Astrocyte (in vitro differentiated cells and primary cell): ENCODE measurements around the gene PPP1R14C.

ENCODE experiments used
- EZH2 ChIP-seq: IDR thresholded peaks from 2 replicates; pipeline ENCODE4 v1.6.1; 2012; ENCODE audit warnings: mild to moderate bottlenecking, low read length, inconsistent platforms; ENCODE audit not compliant: insufficient read depth
- TF ChIP-seq, protein P1 (sequence below): IDR thresholded peaks from 2 replicates; pipeline ENCODE4 v1.5.1; 2011; ENCODE audit warnings: low read depth, mild to moderate bottlenecking, inconsistent platforms, low read length, moderate library complexity; ENCODE audit not compliant: insufficient read depth

DNA sequence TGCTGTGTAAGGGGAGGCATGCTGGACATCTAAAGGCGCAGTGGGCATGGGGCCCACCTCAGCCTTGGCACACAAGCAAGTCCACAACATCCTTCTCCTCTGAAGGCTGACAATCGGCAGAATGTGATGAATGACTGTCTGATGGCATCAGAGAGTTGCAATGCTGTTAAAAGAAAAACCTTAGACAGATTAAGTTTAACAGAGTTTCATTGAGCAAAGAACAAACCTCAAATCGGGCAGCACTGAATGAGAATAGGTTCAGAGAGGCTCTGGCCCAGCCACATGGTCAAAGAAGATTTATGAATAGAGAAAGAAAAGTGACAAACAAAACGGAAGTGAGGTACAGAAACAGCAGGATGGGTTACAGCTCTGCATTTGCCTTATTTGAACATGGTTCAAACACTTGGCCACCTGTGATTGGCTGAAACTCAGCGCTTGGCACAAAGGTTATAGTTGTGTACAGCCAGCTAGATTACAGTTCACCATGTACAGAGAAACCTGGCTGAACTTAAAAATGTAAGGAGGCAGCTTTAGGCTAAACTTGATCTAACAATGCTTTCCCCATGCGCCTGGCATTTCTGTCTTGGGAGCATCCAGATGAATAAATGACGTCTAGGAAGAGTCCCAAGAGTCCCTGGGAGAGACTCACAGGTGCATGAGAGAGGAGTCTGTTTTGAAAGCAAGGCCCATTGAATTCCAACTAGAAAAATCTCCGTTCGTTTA, 127.6 kb downstream of the PPP1R14C start:
- TF ChIP-seq, protein P1, sequence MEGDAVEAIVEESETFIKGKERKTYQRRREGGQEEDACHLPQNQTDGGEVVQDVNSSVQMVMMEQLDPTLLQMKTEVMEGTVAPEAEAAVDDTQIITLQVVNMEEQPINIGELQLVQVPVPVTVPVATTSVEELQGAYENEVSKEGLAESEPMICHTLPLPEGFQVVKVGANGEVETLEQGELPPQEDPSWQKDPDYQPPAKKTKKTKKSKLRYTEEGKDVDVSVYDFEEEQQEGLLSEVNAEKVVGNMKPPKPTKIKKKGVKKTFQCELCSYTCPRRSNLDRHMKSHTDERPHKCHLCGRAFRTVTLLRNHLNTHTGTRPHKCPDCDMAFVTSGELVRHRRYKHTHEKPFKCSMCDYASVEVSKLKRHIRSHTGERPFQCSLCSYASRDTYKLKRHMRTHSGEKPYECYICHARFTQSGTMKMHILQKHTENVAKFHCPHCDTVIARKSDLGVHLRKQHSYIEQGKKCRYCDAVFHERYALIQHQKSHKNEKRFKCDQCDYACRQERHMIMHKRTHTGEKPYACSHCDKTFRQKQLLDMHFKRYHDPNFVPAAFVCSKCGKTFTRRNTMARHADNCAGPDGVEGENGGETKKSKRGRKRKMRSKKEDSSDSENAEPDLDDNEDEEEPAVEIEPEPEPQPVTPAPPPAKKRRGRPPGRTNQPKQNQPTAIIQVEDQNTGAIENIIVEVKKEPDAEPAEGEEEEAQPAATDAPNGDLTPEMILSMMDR: no peak
- TF ChIP-seq EZH2: no peak
